ENCODE data around the gene STARD5.

DNA sequence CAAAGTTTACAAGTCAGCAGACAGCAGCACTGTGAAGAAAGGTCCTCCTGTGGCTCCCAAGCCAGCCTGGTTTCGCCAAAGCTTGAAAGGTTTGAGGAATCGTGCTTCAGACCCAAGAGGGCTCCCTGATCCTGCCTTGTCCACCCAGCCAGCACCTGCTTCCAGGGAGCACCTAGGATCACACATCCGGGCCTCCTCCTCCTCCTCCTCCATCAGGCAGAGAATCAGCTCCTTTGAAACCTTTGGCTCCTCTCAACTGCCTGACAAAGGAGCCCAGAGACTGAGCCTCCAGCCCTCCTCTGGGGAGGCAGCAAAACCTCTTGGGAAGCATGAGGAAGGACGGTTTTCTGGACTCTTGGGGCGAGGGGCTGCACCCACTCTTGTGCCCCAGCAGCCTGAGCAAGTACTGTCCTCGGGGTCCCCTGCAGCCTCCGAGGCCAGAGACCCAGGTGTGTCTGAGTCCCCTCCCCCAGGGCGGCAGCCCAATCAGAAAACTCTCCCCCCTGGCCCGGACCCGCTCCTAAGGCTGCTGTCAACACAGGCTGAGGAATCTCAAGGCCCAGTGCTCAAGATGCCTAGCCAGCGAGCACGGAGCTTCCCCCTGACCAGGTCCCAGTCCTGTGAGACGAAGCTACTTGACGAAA lies 24.2 kb downstream of the STARD5 start:
- TF ChIP-seq, protein P1, sequence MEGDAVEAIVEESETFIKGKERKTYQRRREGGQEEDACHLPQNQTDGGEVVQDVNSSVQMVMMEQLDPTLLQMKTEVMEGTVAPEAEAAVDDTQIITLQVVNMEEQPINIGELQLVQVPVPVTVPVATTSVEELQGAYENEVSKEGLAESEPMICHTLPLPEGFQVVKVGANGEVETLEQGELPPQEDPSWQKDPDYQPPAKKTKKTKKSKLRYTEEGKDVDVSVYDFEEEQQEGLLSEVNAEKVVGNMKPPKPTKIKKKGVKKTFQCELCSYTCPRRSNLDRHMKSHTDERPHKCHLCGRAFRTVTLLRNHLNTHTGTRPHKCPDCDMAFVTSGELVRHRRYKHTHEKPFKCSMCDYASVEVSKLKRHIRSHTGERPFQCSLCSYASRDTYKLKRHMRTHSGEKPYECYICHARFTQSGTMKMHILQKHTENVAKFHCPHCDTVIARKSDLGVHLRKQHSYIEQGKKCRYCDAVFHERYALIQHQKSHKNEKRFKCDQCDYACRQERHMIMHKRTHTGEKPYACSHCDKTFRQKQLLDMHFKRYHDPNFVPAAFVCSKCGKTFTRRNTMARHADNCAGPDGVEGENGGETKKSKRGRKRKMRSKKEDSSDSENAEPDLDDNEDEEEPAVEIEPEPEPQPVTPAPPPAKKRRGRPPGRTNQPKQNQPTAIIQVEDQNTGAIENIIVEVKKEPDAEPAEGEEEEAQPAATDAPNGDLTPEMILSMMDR (IDR thresholded peaks at IDR 0.05): no peak
- no peak for TF ChIP-seq POLR2A (IDR thresholded peaks at IDR 0.05)
